GM12872 (cell line): ENCODE measurements around the gene NCAM2.

Experiments used
- TF ChIP-seq, protein P1 (sequence below): IDR thresholded peaks from 3 replicates; pipeline ENCODE4 v1.5.1; 2011; ENCODE audit warnings: low read depth, mild to moderate bottlenecking, low read length, moderate library complexity; ENCODE audit not compliant: insufficient read depth

The NCAM2 gene

GRCh38 chr21:21383126-21383525 is 384.9 kb downstream of the NCAM2 start:
- TF ChIP-seq, protein P1, sequence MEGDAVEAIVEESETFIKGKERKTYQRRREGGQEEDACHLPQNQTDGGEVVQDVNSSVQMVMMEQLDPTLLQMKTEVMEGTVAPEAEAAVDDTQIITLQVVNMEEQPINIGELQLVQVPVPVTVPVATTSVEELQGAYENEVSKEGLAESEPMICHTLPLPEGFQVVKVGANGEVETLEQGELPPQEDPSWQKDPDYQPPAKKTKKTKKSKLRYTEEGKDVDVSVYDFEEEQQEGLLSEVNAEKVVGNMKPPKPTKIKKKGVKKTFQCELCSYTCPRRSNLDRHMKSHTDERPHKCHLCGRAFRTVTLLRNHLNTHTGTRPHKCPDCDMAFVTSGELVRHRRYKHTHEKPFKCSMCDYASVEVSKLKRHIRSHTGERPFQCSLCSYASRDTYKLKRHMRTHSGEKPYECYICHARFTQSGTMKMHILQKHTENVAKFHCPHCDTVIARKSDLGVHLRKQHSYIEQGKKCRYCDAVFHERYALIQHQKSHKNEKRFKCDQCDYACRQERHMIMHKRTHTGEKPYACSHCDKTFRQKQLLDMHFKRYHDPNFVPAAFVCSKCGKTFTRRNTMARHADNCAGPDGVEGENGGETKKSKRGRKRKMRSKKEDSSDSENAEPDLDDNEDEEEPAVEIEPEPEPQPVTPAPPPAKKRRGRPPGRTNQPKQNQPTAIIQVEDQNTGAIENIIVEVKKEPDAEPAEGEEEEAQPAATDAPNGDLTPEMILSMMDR: no peak

DNA sequence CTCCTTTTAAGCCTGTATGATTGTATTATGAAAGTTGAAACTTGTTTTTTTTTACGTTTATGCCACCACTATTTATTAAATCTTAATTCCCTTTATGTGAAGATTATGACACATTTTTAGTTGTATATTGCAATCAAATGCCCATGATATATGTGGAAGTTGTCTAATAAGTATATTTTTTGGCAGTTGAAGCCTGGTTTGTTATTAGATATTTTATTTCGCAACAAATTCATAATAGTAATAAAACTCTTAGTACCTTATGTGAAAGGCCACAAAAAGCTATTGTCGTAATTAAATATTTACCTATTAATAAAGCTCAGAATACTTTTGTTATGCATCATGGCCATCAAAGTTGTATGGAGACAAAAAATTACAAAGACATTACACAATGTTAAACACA is 386.8 kb downstream of the NCAM2 start:
- TF ChIP-seq, protein P1: no peak

GRCh38 chr21:21385404-21385803 is 387.2 kb downstream of the NCAM2 start:
- TF ChIP-seq, protein P1: no peak

DNA sequence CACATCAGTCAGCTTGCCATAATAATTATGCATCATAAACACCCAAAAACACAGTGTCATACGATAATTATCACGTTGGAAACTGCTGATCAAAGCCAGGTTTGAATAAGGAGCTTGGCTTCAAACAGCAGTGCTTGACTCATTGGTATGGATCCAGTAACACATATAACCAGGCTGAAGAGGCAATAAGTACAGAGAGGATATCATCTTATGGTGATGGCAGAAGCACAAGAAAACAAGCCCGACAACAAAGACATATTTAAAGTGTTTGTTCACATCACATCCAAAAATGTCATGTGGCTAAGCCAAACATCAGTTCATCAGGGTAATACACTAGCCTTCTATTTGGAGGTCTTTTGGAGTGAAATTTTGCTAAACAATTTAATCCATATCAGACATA is 389.7 kb downstream of the NCAM2 start:
- TF ChIP-seq, protein P1: no peak

- TF ChIP-seq, protein P1: no peak
Measured at GRCh38 chr21:21394064-21394463, 395.9 kb downstream of the NCAM2 start.

- TF ChIP-seq, protein P1: no peak
Measured at GRCh38 chr21:21396424-21396823, 398.2 kb downstream of the NCAM2 start.

DNA sequence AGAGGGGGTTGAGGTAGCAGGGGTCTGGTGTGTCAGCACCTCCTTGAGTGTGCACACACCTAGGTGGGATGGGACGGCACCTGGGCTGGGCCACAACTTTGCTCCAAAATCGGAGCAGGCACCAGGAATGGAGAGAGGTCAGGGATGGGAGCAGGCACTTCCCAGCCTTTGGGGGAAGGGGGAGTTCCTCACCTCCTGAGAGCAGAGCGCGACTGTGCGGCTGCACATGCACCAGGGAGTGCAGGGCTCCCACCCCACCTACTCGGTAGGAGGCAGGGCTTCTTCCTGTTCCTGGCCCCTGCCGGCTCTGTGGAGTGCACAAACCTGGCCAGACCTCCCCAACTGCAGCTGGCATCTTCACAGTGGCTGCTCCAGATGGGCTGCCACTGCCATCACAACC is 399.3 kb downstream of the NCAM2 start:
- TF ChIP-seq, protein P1: no peak

DNA sequence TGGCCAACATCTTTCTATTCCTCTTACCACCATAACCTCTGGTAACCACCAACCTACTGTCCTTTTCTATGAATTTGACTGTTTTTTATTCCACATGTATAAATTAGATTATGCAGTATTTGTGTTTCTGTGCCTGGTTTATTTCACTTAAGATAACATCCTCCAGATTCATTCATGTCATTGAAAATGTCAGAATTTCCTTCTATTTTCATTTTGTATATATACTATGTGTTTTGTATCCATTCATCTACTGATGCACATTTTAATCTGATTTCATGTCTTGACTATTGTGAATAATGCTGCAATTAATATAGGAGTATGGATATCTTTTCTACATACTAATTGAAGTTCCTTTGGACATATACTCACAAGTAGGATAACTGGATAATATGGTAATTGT is 403.2 kb downstream of the NCAM2 start:
- TF ChIP-seq, protein P1: no peak
